Measurements from ENCODE around the gene NAALADL2. TPM values are rescaled to one million over a fixed set of nuclear protein-coding genes. Genes with fewer than 3 reads are reported as not detected.

The NAALADL2 gene
- total and polyA plus RNA-seq, 2 donors (not counting 1 experiment from before 2014, with no cell fraction given) = 8.8 to 11.6 TPM

GRCh38 chr3:175274474-175275218 lies 415.5 kb downstream of the NAALADL2 start:
- TF ChIP-seq CTCF (conservative IDR thresholded peaks at IDR 0.05 in 1 of 2, IDR thresholded peaks at IDR 0.05 in 1 of 2; ENCODE audit: low read depth in 1 of 2, low read length in 2 of 2) = no peak
- no peak for TF ChIP-seq EZH2 (IDR thresholded peaks at IDR 0.05; ENCODE audit: low read length, missing control alignments)
- no peak overlapping the region for H3K4me2 ChIP-seq (ENCODE audit: extremely low read depth, insufficient read depth, low read length)
- DNase-seq (ENCODE audit: low read depth in 2 of 2) = no peak
- H3K4me3 ChIP-seq (replicated peaks in 1 of 4; ENCODE audit: control extremely low read depth in 1 of 4, insufficient read depth in 1 of 4, low read depth in 3 of 4, low read length in 4 of 4) = no peak overlapping the region
- H2AFZ ChIP-seq (ENCODE audit: low read length) = no peak overlapping the region
- H4K20me1 ChIP-seq (ENCODE audit: control insufficient read depth, extremely low read depth, insufficient read depth, low read length) = no peaks in the 10 kb centered on the region
- H3K9me3 ChIP-seq (ENCODE audit: control insufficient read depth, insufficient read depth, low read depth, low read length) = no peaks in the 10 kb centered on the region
- H3K9ac ChIP-seq (ENCODE audit: insufficient read depth, low read length) = no peak overlapping the region
- no peaks in the 10 kb centered on the region for H3K36me3 ChIP-seq (ENCODE audit: control insufficient read depth, insufficient read depth, low read length)
- H3K4me1 ChIP-seq (ENCODE audit: control insufficient read depth, extremely low read depth, insufficient read depth, low read length) = no peaks in the 10 kb centered on the region
- H3K27me3 ChIP-seq (ENCODE audit: control insufficient read depth, insufficient read depth, low read length) = no peaks in the 10 kb centered on the region
- H3K27ac ChIP-seq (ENCODE audit: insufficient read depth, low read length) = no peak overlapping the region
- no peaks in the 10 kb centered on the region for H3K79me2 ChIP-seq (ENCODE audit: control insufficient read depth, insufficient read depth, low read length)

GRCh38 chr3:175278680-175279079 lies 419.5 kb downstream of the NAALADL2 start:
- Histone ChIP-seq H3K4me3 (replicated peaks in 1 of 4; ENCODE audit: control extremely low read depth in 1 of 4, insufficient read depth in 1 of 4, low read depth in 3 of 4, low read length in 4 of 4) (no peak overlapping the region), H3K4me2 (ENCODE audit: extremely low read depth, insufficient read depth, low read length) (no peak overlapping the region), H3K27me3 (ENCODE audit: control insufficient read depth, insufficient read depth, low read length) (no peaks in the 10 kb centered on the region), H2AFZ (ENCODE audit: low read length) (no peak overlapping the region), H3K9me3 (ENCODE audit: control insufficient read depth, insufficient read depth, low read depth, low read length) (no peaks in the 10 kb centered on the region), H3K27ac (ENCODE audit: insufficient read depth, low read length) (no peak overlapping the region), H3K36me3 (ENCODE audit: control insufficient read depth, insufficient read depth, low read length) (no peaks in the 10 kb centered on the region), H3K9ac (ENCODE audit: insufficient read depth, low read length) (no peak overlapping the region), H3K79me2 (ENCODE audit: control insufficient read depth, insufficient read depth, low read length) (no peaks in the 10 kb centered on the region), H4K20me1 (ENCODE audit: control insufficient read depth, extremely low read depth, insufficient read depth, low read length) (no peaks in the 10 kb centered on the region), H3K4me1 (ENCODE audit: control insufficient read depth, extremely low read depth, insufficient read depth, low read length) (no peaks in the 10 kb centered on the region)
- TF ChIP-seq EZH2 (IDR thresholded peaks at IDR 0.05; ENCODE audit: low read length, missing control alignments) (no peak), CTCF (conservative IDR thresholded peaks at IDR 0.05 in 1 of 2, IDR thresholded peaks at IDR 0.05 in 1 of 2; ENCODE audit: low read depth in 1 of 2, low read length in 2 of 2) (no peak)
- no peak for DNase-seq (ENCODE audit: low read depth in 2 of 2)

GRCh38 chr3:175279457-175279856 lies 420.3 kb downstream of the NAALADL2 start:
- Histone ChIP-seq H3K9me3 (ENCODE audit: control insufficient read depth, insufficient read depth, low read depth, low read length) (no peaks in the 10 kb centered on the region), H3K9ac (ENCODE audit: insufficient read depth, low read length) (no peak overlapping the region), H3K79me2 (ENCODE audit: control insufficient read depth, insufficient read depth, low read length) (no peaks in the 10 kb centered on the region), H3K4me3 (replicated peaks in 1 of 4; ENCODE audit: control extremely low read depth in 1 of 4, insufficient read depth in 1 of 4, low read depth in 3 of 4, low read length in 4 of 4) (no peak overlapping the region), H3K36me3 (ENCODE audit: control insufficient read depth, insufficient read depth, low read length) (no peaks in the 10 kb centered on the region), H4K20me1 (ENCODE audit: control insufficient read depth, extremely low read depth, insufficient read depth, low read length) (no peaks in the 10 kb centered on the region), H3K4me2 (ENCODE audit: extremely low read depth, insufficient read depth, low read length) (no peak overlapping the region), H3K4me1 (ENCODE audit: control insufficient read depth, extremely low read depth, insufficient read depth, low read length) (no peaks in the 10 kb centered on the region), H3K27ac (ENCODE audit: insufficient read depth, low read length) (no peak overlapping the region), H3K27me3 (ENCODE audit: control insufficient read depth, insufficient read depth, low read length) (no peaks in the 10 kb centered on the region), H2AFZ (ENCODE audit: low read length) (no peak overlapping the region)
- no peak for TF ChIP-seq CTCF (conservative IDR thresholded peaks at IDR 0.05 in 1 of 2, IDR thresholded peaks at IDR 0.05 in 1 of 2; ENCODE audit: low read depth in 1 of 2, low read length in 2 of 2)
- TF ChIP-seq EZH2 (IDR thresholded peaks at IDR 0.05; ENCODE audit: low read length, missing control alignments) = no peak
- DNase-seq (ENCODE audit: low read depth in 2 of 2) = no peak
